Right atrium auricular region (tissue), 2 donors: ENCODE results near the gene MAPT. TPM values are rescaled to one million over a fixed set of nuclear protein-coding genes. Genes with fewer than 3 reads are reported as not detected.

ENCODE experiments used
- DNase-seq: peaks from one replicate; pipeline ENCODE4 v3.0.0-alpha.2; 2019; ENCODE audit warnings: low spot score
- H3K27ac ChIP-seq, 2 donors: fragments of 200-600 bp; sonication (generic); 1 replicate in 1 of 2; 2 replicates in 1 of 2; pipeline ENCODE4 v1.5.1; 2016 to 2019
- H3K27me3 ChIP-seq, 2 donors: fragments of 200-600 bp; sonication (generic); one replicate each; pipeline versions ENCODE4 v1.5.1 to v1.6.0; 2017 to 2019
- H3K36me3 ChIP-seq: fragments of 200-600 bp; sonication (generic); one replicate; pipeline ENCODE4 v1.5.1; 2016
- H3K4me1 ChIP-seq, 2 donors: fragments of 200-600 bp; sonication (generic); one replicate each; pipeline versions ENCODE4 v1.5.1 to v1.6.0; 2017 to 2019
- H3K4me3 ChIP-seq, 2 donors: fragments of 200-600 bp; sonication (generic); 1 replicate in 1 of 2; 2 replicates in 1 of 2; pipeline ENCODE4 v1.5.1; 2017 to 2019; ENCODE audit warnings: mild to moderate bottlenecking in 1 of 2, moderate library complexity in 1 of 2
- H3K9me3 ChIP-seq, 2 donors: fragments of 200-600 bp; sonication (generic); one replicate each; pipeline ENCODE4 v1.5.1; 2019
- total RNA-seq, 2 donors: library from RNA; depleted of rRNA; stranded (reverse); fragments of >200 nt; gene quantifications; one replicate each; pipeline ENCODE4 v1.1.0, GENCODE V29; 2016
- TF ChIP-seq, protein P1 (sequence below), 2 donors: fragments of 200-600 bp; sonication (generic); IDR thresholded peaks; one replicate each; pipeline ENCODE4 v1.5.1; 2019; ENCODE audit warnings: antibody characterized with exemption in 2 of 2

Gene MAPT
- total RNA-seq, 2 donors from 2014 or later, result 7.8 to 23.0 TPM

DNA sequence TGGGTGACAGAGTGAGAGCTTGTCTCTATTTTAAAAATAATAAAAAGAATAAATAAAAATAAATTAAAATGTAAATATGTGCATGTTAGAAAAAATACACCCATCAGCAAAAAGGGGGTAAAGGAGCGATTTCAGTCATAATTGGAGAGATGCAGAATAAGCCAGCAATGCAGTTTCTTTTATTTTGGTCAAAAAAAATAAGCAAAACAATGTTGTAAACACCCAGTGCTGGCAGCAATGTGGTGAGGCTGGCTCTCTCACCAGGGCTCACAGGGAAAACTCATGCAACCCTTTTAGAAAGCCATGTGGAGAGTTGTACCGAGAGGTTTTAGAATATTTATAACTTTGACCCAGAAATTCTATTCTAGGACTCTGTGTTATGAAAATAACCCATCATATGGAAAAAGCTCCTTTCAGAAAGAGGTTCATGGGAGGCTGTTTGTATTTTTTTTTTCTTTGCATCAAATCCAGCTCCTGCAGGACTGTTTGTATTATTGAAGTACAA, 113.2 kb downstream of the MAPT start:
- Histone ChIP-seq H3K4me3 (no peak overlapping the region), H3K9me3 (no peaks in the 10 kb centered on the region), H3K27me3 (no peaks in the 10 kb centered on the region), H3K27ac (no peak overlapping the region), H3K4me1 (peaks cover 0 to 6% of the 10 kb centered on the region in 2 donors), H3K36me3 (no peaks in the 10 kb centered on the region)
- no peak for DNase-seq
- TF ChIP-seq, protein P1, sequence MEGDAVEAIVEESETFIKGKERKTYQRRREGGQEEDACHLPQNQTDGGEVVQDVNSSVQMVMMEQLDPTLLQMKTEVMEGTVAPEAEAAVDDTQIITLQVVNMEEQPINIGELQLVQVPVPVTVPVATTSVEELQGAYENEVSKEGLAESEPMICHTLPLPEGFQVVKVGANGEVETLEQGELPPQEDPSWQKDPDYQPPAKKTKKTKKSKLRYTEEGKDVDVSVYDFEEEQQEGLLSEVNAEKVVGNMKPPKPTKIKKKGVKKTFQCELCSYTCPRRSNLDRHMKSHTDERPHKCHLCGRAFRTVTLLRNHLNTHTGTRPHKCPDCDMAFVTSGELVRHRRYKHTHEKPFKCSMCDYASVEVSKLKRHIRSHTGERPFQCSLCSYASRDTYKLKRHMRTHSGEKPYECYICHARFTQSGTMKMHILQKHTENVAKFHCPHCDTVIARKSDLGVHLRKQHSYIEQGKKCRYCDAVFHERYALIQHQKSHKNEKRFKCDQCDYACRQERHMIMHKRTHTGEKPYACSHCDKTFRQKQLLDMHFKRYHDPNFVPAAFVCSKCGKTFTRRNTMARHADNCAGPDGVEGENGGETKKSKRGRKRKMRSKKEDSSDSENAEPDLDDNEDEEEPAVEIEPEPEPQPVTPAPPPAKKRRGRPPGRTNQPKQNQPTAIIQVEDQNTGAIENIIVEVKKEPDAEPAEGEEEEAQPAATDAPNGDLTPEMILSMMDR (IDR thresholded peaks at IDR 0.05), result no peak

DNA sequence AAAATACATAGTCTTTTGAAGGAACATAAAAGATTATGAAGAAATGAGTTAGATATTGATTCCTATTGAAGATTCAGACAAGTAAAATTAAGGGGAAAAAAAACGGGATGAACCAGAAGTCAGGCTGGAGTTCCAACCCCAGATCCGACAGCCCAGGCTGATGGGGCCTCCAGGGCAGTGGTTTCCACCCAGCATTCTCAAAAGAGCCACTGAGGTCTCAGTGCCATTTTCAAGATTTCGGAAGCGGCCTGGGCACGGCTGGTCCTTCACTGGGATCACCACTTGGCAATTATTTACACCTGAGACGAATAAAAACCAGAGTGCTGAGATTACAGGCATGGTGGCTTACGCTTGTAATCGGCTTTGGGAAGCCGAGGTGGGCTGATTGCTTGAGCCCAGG, 114.2 kb downstream of the MAPT start:
- DNase-seq, result no peak
- Histone ChIP-seq H3K27me3 (no peaks in the 10 kb centered on the region), H3K36me3 (no peaks in the 10 kb centered on the region), H3K4me3 (no peak overlapping the region), H3K4me1 (peaks cover 0 to 6% of the 10 kb centered on the region in 2 donors), H3K9me3 (no peaks in the 10 kb centered on the region), H3K27ac (no peak overlapping the region)
- TF ChIP-seq, protein P1 (IDR thresholded peaks at IDR 0.05), result no peak

DNA sequence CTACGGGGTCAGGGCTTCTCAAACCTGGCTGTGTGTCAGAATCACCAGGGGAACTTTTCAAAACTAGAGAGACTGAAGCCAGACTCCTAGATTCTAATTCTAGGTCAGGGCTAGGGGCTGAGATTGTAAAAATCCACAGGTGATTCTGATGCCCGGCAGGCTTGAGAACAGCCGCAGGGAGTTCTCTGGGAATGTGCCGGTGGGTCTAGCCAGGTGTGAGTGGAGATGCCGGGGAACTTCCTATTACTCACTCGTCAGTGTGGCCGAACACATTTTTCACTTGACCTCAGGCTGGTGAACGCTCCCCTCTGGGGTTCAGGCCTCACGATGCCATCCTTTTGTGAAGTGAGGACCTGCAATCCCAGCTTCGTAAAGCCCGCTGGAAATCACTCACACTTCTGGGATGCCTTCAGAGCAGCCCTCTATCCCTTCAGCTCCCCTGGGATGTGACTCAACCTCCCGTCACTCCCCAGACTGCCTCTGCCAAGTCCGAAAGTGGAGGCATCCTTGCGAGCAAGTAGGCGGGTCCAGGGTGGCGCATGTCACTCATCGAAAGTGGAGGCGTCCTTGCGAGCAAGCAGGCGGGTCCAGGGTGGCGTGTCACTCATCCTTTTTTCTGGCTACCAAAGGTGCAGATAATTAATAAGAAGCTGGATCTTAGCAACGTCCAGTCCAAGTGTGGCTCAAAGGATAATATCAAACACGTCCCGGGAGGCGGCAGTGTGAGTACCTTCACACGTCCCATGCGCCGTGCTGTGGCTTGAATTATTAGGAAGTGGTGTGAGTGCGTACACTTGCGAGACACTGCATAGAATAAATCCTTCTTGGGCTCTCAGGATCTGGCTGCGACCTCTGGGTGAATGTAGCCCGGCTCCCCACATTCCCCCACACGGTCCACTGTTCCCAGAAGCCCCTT, 115.6 kb downstream of the MAPT start:
- H3K27ac ChIP-seq, result no peak overlapping the region
- TF ChIP-seq, protein P1 (IDR thresholded peaks at IDR 0.05), result no peak
- no peaks in the 10 kb centered on the region for H3K4me1 ChIP-seq
- H3K36me3 ChIP-seq, result no peaks in the 10 kb centered on the region
- no peaks in the 10 kb centered on the region for H3K27me3 ChIP-seq
- H3K9me3 ChIP-seq, result no peaks in the 10 kb centered on the region
- no peak for DNase-seq
- H3K4me3 ChIP-seq, result no peak overlapping the region

DNA sequence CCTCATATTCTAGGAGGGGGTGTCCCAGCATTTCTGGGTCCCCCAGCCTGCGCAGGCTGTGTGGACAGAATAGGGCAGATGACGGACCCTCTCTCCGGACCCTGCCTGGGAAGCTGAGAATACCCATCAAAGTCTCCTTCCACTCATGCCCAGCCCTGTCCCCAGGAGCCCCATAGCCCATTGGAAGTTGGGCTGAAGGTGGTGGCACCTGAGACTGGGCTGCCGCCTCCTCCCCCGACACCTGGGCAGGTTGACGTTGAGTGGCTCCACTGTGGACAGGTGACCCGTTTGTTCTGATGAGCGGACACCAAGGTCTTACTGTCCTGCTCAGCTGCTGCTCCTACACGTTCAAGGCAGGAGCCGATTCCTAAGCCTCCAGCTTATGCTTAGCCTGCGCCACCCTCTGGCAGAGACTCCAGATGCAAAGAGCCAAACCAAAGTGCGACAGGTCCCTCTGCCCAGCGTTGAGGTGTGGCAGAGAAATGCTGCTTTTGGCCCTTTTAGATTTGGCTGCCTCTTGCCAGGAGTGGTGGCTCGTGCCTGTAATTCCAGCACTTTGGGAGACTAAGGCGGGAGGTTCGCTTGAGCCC, 116.3 kb downstream of the MAPT start:
- no peaks in the 10 kb centered on the region for H3K4me1 ChIP-seq
- H3K9me3 ChIP-seq, result no peaks in the 10 kb centered on the region
- H3K4me3 ChIP-seq, result no peak overlapping the region
- H3K27me3 ChIP-seq, result no peaks in the 10 kb centered on the region
- TF ChIP-seq, protein P1 (IDR thresholded peaks at IDR 0.05), result no peak
- H3K36me3 ChIP-seq, result no peaks in the 10 kb centered on the region
- no peak for DNase-seq
- no peak overlapping the region for H3K27ac ChIP-seq

DNA sequence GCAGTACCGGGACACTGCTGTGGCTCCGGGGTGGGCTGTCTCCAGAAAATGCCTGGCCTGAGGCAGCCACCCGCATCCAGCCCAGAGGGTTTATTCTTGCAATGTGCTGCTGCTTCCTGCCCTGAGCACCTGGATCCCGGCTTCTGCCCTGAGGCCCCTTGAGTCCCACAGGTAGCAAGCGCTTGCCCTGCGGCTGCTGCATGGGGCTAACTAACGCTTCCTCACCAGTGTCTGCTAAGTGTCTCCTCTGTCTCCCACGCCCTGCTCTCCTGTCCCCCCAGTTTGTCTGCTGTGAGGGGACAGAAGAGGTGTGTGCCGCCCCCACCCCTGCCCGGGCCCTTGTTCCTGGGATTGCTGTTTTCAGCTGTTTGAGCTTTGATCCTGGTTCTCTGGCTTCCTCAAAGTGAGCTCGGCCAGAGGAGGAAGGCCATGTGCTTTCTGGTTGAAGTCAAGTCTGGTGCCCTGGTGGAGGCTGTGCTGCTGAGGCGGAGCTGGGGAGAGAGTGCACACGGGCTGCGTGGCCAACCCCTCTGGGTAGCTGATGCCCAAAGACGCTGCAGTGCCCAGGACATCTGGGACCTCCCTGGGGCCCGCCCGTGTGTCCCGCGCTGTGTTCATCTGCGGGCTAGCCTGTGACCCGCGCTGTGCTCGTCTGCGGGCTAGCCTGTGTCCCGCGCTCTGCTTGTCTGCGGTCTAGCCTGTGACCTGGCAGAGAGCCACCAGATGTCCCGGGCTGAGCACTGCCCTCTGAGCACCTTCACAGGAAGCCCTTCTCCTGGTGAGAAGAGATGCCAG, 117.6 kb downstream of the MAPT start:
- TF ChIP-seq, protein P1 (IDR thresholded peaks at IDR 0.05), result no peak
- no peaks in the 10 kb centered on the region for H3K4me1 ChIP-seq
- no peak for DNase-seq
- no peak overlapping the region for H3K4me3 ChIP-seq
- no peaks in the 10 kb centered on the region for H3K36me3 ChIP-seq
- H3K27me3 ChIP-seq, result no peaks in the 10 kb centered on the region
- no peaks in the 10 kb centered on the region for H3K9me3 ChIP-seq
- H3K27ac ChIP-seq, result no peak overlapping the region
